Measurements from ENCODE around the gene C18orf63. TPM values are rescaled to one million over a fixed set of nuclear protein-coding genes. Genes with fewer than 3 reads are reported as not detected.

C18orf63 gene
- total RNA-seq, 2 experiments from 2014 or later: not detected

DNA sequence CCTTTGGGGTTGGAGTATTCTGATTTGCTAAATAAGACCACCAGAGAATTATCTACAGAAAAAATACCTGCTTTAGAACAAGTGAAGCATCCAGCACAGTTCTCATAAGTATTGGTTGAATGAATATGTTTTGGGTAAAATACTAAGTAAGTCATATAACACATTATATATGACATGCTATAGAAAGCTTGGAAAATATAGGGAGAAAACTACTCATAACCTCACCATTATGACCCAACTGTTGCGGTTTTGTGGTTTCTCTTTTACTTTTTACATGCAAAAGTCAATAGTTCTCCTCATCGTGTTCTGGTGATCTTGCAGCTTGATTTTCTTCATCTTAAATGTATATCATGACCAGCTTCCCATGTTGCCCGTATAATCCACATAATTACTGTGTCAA, 75.3 kb downstream of the C18orf63 start:
- no peaks in the 10 kb centered on the region for H3K27me3 ChIP-seq (ENCODE audit: control insufficient read depth in 1 of 2, insufficient read depth in 2 of 2, low read length in 2 of 2)
- DNase-seq (no peak), ATAC-seq (ENCODE audit: poor library complexity) (no peak)
- peaks cover 6% of the 10 kb centered on the region for H3K27me3 Mint-ChIP-seq
- TF ChIP-seq, protein P1, sequence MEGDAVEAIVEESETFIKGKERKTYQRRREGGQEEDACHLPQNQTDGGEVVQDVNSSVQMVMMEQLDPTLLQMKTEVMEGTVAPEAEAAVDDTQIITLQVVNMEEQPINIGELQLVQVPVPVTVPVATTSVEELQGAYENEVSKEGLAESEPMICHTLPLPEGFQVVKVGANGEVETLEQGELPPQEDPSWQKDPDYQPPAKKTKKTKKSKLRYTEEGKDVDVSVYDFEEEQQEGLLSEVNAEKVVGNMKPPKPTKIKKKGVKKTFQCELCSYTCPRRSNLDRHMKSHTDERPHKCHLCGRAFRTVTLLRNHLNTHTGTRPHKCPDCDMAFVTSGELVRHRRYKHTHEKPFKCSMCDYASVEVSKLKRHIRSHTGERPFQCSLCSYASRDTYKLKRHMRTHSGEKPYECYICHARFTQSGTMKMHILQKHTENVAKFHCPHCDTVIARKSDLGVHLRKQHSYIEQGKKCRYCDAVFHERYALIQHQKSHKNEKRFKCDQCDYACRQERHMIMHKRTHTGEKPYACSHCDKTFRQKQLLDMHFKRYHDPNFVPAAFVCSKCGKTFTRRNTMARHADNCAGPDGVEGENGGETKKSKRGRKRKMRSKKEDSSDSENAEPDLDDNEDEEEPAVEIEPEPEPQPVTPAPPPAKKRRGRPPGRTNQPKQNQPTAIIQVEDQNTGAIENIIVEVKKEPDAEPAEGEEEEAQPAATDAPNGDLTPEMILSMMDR (IDR thresholded peaks at IDR 0.05): no peak
- H3K9me3 ChIP-seq (ENCODE audit: control insufficient read depth in 1 of 2, insufficient read depth in 1 of 2, low read length in 2 of 2): peaks cover 0 to 4% of the 10 kb centered on the region in 2 experiments
- no peaks in the 10 kb centered on the region for H3K36me3 Mint-ChIP-seq (ENCODE audit: low read depth)
- H3K27ac Mint-ChIP-seq: no peak overlapping the region
- ChIA-PET CTCF (interaction anchor here (0.9 to 1.9 kb wide), 2 partner anchors 48 to 103 kb away, joined by 3 to 6 read pairs; no protein-coding TSS in a partner anchor), POLR2A (no interaction called here)
- H3K27ac ChIP-seq (ENCODE audit: low read depth in 1 of 2, low read length in 2 of 2): no peak overlapping the region
- no peaks in the 10 kb centered on the region for H3K36me3 ChIP-seq (ENCODE audit: insufficient read depth, low read length)
- peaks cover 13% of the 10 kb centered on the region for H3K4me1 Mint-ChIP-seq (ENCODE audit: low read depth)
- H3K4me1 ChIP-seq (ENCODE audit: insufficient read depth, low read length): peaks cover 10% of the 10 kb centered on the region
- no peak overlapping the region for H3K4me3 Mint-ChIP-seq
- H3K4me3 ChIP-seq (ENCODE audit: low read length): no peak overlapping the region
- H3K9me3 Mint-ChIP-seq: no peaks in the 10 kb centered on the region
- intact Hi-C loops (cut with DNase I, micrococcal nuclease): no loop called here

DNA sequence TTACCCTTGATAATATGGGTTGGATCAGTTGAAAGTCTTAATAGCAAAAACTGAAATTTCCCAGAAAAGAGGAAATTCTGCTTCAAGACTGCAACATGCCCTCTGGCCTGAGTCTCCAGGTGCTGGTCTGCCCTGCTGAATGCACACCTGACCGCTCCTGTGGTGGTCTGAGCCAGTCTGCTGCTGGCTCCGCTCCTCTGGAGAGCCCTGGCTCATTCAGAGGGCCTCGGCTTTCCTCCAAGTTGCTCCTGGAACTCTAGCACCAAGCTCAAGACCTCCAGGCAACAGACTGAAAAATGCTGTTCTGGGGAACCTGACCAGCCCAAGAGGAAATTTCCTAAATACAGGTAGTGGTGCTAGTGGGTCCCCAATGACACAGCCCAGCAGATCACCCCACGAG, 76.7 kb downstream of the C18orf63 start:
- ATAC-seq (ENCODE audit: poor library complexity) (no peak), DNase-seq (no peak)
- Histone ChIP-seq H3K9me3 (ENCODE audit: control insufficient read depth in 1 of 2, insufficient read depth in 1 of 2, low read length in 2 of 2) (peaks cover 0 to 4% of the 10 kb centered on the region in 2 experiments), H3K27ac (ENCODE audit: low read depth in 1 of 2, low read length in 2 of 2) (no peak overlapping the region), H3K4me3 (ENCODE audit: low read length) (no peak overlapping the region), H3K27me3 (ENCODE audit: control insufficient read depth in 1 of 2, insufficient read depth in 2 of 2, low read length in 2 of 2) (no peaks in the 10 kb centered on the region), H3K36me3 (ENCODE audit: insufficient read depth, low read length) (no peaks in the 10 kb centered on the region), H3K4me1 (ENCODE audit: insufficient read depth, low read length) (peaks cover 10% of the 10 kb centered on the region)
- intact Hi-C loops (cut with DNase I, micrococcal nuclease): no loop called here
- CTCF ChIA-PET: interaction anchor here (1.9 kb wide), 1 partner anchor 101 kb away, joined by 6 read pairs; no protein-coding TSS in a partner anchor
- peaks cover 9% of the 10 kb centered on the region for H3K27me3 Mint-ChIP-seq
- H3K4me1 Mint-ChIP-seq (ENCODE audit: low read depth): peaks cover 13% of the 10 kb centered on the region
- H3K9me3 Mint-ChIP-seq: no peaks in the 10 kb centered on the region
- no peak overlapping the region for H3K4me3 Mint-ChIP-seq
- TF ChIP-seq, protein P1 (IDR thresholded peaks at IDR 0.05): no peak
- H3K36me3 Mint-ChIP-seq (ENCODE audit: low read depth): no peaks in the 10 kb centered on the region
- no peak overlapping the region for H3K27ac Mint-ChIP-seq
- POLR2A ChIA-PET: no interaction called here

DNA sequence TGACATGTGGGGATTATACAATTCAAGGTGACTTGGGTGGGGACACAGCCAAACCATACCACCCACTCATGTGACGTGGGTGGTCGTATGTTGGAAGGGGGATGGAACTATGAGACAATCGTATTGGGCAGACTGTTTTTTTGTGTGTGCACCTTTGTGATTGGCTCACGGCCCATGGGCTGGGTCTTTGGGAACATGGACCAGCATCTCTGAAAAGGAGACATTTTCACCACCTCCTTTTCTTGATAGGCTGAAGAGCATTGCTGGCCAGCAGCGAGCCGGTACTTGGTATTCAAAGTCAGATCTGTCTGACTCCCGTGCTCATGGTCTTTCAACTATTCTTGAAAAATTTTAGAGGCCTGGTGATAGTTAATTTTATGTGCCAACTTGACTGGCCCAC, 79.4 kb downstream of the C18orf63 start:
- Histone ChIP-seq H3K4me3 (ENCODE audit: low read length) (no peak overlapping the region), H3K36me3 (ENCODE audit: insufficient read depth, low read length) (no peaks in the 10 kb centered on the region), H3K27ac (ENCODE audit: low read depth in 1 of 2, low read length in 2 of 2) (no peak overlapping the region), H3K27me3 (ENCODE audit: control insufficient read depth in 1 of 2, insufficient read depth in 2 of 2, low read length in 2 of 2) (no peaks in the 10 kb centered on the region), H3K4me1 (ENCODE audit: insufficient read depth, low read length) (peaks cover 3% of the 10 kb centered on the region), H3K9me3 (ENCODE audit: control insufficient read depth in 1 of 2, insufficient read depth in 1 of 2, low read length in 2 of 2) (peaks cover 0 to 2% of the 10 kb centered on the region in 2 experiments)
- Mint-ChIP-seq H3K9me3 (no peaks in the 10 kb centered on the region), H3K36me3 (ENCODE audit: low read depth) (no peaks in the 10 kb centered on the region), H3K27ac (no peak overlapping the region), H3K4me3 (no peak overlapping the region), H3K27me3 (peaks cover 11% of the 10 kb centered on the region), H3K4me1 (ENCODE audit: low read depth) (peaks cover 17% of the 10 kb centered on the region)
- ChIA-PET CTCF (no interaction called here), POLR2A (no interaction called here)
- ATAC-seq (ENCODE audit: poor library complexity) (no peak), DNase-seq (no peak)
- TF ChIP-seq, protein P1 (IDR thresholded peaks at IDR 0.05): no peak
- intact Hi-C loops (cut with DNase I, micrococcal nuclease): no loop called here
